NCI-H2081 treated with DMSO at 0.1 percent for 48 hours (cell line): ENCODE measurements around the gene GUCY1A2.
"Not testable (repeated sequence)": the region's sequence is repeated elsewhere in the genome, so short reads cannot be mapped to it uniquely, and the experiment has no call there.

Experiments used
- DNase-seq: peaks from one replicate; lab custom pipeline; 2025; lab: John Stamatoyannopoulos, UW

Gene GUCY1A2

GRCh38 chr11:106943089-106943488 lies 75.2 kb downstream of the GUCY1A2 start:
- no peak for DNase-seq

GRCh38 chr11:106939157-106939556 lies 79.1 kb downstream of the GUCY1A2 start:
- DNase-seq: no peak

- DNase-seq: no peak
Observed at GRCh38 chr11:106937111-106937510, 81.2 kb downstream of the GUCY1A2 start.

DNA sequence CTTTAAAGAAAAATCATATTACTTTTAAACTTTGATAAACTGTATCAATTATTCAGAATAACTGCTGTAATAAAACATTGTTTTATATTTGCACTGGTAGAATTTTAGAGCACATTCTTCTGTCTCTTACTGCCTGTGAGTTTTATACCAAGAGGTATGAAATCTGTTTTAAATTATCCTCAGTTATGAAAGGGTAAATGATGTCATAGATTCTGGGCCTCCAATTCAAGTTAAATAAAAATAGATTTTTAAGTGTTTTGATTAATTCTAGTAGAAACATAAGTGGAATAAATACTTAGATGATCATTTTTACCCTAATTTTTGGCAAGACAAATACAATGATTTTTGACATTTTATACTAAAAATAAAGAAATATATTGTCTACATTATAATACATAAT lies 93.0 kb downstream of the GUCY1A2 start:
- DNase-seq: no peak

GRCh38 chr11:106920899-106921509 lies 97.3 kb downstream of the GUCY1A2 start:
- DNase-seq: no peak

DNA sequence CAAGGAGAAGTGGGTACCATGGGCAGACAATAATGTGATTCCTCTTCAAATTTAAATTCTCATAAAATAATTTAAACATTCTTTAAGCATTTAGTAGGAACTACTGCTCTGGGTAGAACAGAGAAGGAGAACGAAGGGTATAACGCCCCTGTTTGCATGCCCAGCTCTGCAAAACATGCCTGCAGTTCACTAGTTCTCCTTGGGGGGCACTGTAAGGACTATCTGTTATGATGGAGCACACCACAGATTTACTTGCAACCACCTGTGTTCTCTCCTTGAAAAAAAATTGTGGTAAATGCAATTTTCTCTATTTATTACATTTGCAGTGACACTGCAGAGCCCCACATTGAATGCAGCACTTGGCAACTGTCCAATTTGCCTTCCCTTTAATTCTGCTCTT lies 100.3 kb downstream of the GUCY1A2 start:
- DNase-seq: no peak

DNA sequence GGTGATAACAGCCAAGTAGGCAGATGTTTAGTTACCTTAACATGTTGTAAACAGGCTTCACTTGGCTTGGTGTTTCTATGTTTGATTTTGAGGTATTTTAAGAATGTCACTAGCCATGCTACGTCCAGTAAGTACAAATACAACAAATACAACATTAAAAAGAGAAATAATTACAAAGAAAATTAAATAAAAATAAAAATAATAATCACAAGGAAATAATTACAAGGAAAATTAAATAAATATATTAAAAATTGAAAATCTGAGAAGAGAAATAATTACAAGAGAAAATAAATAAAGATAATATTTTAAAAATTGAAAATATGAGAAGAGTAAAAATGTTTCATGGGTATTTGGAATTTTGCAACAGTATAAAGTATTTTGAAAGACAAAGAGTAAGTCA lies 103.9 kb downstream of the GUCY1A2 start:
- no peak for DNase-seq

- no peak for DNase-seq
Observed at GRCh38 chr11:106913141-106913540, 105.1 kb downstream of the GUCY1A2 start.

DNA sequence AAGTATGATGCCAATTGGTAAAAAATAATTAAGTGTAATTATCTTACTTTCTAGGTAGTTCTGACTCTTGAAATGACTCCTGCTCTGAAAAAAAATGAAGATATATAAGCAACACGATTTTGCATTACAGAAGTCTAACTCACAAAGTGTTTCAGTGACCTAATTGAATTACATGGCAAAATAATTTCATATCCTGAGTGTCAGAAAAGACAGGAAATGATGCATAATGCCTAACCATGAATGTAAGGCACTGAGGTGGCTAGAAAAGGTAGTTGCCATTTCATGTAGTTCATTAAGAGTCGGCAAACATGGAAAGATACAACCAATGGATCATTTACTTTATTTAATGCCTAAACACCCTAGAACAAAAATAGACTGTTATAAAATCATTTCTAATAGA lies 113.5 kb downstream of the GUCY1A2 start:
- no peak for DNase-seq

GRCh38 chr11:106889718-106890117 lies 128.6 kb downstream of the GUCY1A2 start:
- DNase-seq: no peak

GRCh38 chr11:106888386-106888785 lies 129.9 kb downstream of the GUCY1A2 start:
- no peak for DNase-seq

DNA sequence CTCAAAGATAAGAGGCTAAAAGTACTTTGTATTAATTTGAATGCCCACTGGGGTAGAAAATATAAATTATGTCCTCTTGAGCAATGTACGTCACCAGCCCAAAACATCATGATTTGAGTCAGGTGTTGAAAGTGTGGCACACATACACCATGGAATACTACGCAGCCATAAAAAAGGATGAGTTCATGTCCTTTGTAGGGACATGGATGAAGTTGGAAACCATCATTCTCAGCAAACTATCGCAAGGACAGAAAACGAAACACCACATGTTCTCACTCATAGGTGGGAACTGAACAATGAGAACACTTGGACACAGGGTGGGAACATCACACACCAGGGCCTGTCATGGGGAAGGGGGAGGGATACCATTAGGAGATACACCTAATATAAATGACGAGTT lies 134.6 kb downstream of the GUCY1A2 start:
- DNase-seq: not testable (repeated sequence)

- DNase-seq: no peak
Observed at GRCh38 chr11:106879832-106880546, 138.3 kb downstream of the GUCY1A2 start.

DNA sequence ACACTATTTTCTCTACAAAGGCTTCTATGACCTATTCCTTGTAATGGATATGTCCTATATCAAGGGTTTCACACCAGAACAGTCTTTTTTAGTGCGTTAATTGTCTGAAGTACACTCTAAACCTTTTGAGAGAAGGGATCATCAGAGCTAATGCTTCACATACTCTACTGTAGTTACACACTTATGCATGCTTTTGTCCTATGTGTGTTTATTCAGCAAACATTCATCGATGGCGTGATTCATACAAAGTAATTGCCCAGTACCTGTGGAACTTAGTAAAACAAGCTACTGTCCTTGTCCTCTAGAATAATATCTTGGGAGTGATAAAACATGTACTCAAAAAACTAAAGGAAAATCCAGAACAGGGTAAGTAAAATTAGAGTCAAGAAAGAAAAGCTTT lies 139.2 kb downstream of the GUCY1A2 start:
- DNase-seq: no peak

GRCh38 chr11:106875013-106875412 lies 143.3 kb downstream of the GUCY1A2 start:
- no peak for DNase-seq

DNA sequence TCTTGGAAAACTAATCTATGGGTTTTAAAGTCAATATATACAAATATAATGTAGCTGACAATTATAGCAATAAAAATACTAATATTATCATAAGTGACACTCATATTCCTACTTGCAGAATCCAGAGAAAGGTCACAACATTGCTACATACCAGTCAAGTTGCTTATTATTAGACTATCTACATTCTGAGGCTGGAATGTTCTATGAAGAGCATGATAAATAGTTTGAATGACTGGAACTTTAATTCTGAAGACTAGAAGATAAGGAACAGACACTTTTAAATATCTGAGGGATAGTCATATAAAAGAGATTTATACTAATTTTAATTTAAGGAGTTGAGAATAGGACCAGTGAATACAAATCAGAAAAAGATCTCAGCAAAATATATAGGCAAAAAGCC lies 146.0 kb downstream of the GUCY1A2 start:
- no peak for DNase-seq

DNA sequence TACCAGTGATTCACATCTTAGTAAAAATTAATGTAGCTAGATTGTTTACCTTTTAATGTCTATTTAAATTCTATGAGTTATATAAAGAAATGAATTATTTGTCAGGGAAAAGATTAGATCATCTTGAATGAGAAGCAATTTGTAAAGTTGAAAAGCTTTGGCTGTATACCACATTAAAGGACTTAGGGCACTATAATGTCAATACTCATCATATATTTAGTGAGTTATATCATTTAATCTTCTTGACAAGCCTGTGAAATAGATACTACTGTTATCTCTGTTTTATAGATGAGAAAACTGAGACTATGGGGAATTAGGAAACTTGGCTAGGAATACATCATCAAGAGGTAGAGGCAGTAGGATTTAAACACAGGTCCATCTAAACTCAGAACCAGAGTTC lies 160.1 kb downstream of the GUCY1A2 start:
- no peak for DNase-seq

DNA sequence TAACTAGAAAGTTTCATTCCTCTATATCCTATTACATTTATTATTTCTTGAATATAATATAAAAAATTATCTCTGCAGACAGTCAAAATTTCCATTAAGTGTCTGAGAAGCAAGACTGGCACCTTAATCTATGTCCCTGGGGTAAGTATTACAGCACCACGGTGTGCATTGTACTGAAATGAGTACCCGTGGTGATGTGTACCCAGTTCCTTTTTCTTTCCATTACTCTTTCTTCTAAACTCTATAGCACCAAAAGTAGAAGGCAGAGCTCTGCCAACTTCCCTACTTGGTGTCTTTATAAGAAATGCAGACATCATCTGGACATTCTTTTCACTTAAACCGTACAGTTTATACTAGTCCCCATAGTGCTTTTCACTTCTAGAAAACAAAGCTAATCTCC lies 161.7 kb downstream of the GUCY1A2 start:
- DNase-seq: no peak

- DNase-seq: no peak
Observed at GRCh38 chr11:106854429-106854828, 163.8 kb downstream of the GUCY1A2 start.

GRCh38 chr11:106853850-106854401 lies 164.3 kb downstream of the GUCY1A2 start:
- no peak for DNase-seq

GRCh38 chr11:106852779-106853178 lies 165.5 kb downstream of the GUCY1A2 start:
- no peak for DNase-seq

DNA sequence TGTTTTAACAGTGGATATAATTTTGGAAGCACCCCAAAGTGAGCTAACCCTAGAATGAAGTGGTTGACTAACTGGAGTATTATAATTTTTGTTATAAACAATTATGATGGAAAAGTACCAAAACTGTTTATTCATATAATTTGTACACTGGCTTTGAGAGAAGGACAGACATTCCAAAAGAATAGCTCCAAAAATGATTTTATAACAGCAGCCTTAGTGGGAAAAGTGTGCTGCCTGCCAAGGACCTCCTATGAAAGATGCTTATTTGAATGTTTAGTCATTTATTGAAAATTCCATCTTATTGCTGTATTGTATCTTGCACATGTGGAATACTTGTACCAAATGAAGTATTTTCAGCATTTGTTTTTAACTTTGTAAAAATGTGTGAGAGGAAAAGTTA lies 169.8 kb downstream of the GUCY1A2 start:
- no peak for DNase-seq

GRCh38 chr11:106842134-106842533 lies 176.1 kb downstream of the GUCY1A2 start:
- no peak for DNase-seq

DNA sequence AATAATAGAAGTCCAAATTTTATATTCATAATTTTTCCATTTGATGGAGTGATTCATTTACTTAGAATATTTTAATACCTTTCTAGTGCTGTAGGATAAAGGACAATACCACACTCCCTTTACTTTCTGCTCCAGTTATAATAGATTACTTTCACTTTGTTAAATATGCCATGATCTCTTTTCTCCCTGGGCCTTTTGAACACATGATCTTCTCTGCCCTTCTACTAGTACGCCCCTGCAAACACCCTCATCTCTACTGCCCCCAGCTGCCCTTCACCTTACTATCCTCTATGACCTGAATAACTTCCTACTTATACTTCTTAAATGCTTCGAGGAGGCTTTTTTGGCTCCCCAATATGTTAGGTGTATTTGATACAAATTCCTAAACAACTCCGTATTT lies 177.3 kb downstream of the GUCY1A2 start:
- no peak for DNase-seq
